WTC11 (cell line): ENCODE data around the gene ATP5F1D. TPM values are rescaled to one million over a fixed set of nuclear protein-coding genes. Genes with fewer than 3 reads are reported as not detected.

ENCODE experiments used
- ATAC-seq: fragments of 200-7000 bp; cut with Tn5 transposase; 2 replicates; pipeline ENCODE4 v1.10.0; 2021; ENCODE audit warnings: mild to moderate bottlenecking, moderate library complexity
- CTCF ChIA-PET: fragments of 300-600 bp; sonication (Branson Sonifier 250); formaldehyde crosslinking; loops from one replicate; lab custom pipeline; 2021; ENCODE audit warnings: antibody characterized with exemption; lab: Charles Lee
- POLR2A ChIA-PET: fragments of 350-600 bp; sonication (Branson Sonifier 250); formaldehyde crosslinking; loops from one replicate; lab custom pipeline; 2021; ENCODE audit warnings: antibody characterized with exemption; lab: Charles Lee
- DNase-seq: peaks from one replicate; pipeline ENCODE4 v3.0.0; 2021; ENCODE audit warnings: low spot score
- H3K27ac Mint-ChIP-seq: 2 replicates; pipeline ENCODE4 v1.8.0; 2021; ENCODE audit warnings: mixed read lengths
- H3K27me3 Mint-ChIP-seq: 2 replicates; pipeline ENCODE4 v1.8.0; 2021; ENCODE audit warnings: low read depth, mild to moderate bottlenecking, moderate library complexity, mixed read lengths
- H3K36me3 Mint-ChIP-seq: 2 replicates; pipeline ENCODE4 v1.8.0; 2021; ENCODE audit warnings: mixed read lengths
- H3K4me1 Mint-ChIP-seq: 2 replicates; pipeline ENCODE4 v1.8.0; 2022; ENCODE audit warnings: mixed read lengths
- H3K4me3 Mint-ChIP-seq: 2 replicates; pipeline ENCODE4 v1.8.0; 2021; ENCODE audit warnings: mild to moderate bottlenecking, moderate library complexity, mixed read lengths
- H3K9me3 Mint-ChIP-seq: 2 replicates; pipeline ENCODE4 v1.8.0; 2021; ENCODE audit warnings: mixed read lengths
- CREM ChIP-seq: sonication (generic); formaldehyde crosslinking; IDR thresholded peaks from 2 replicates; pipeline ENCODE4 v1.8.1; 2022; ENCODE audit warnings: mild to moderate bottlenecking, missing genetic modification reagents, moderate library complexity
- GRHL2 ChIP-seq: fragments of 250-450 bp; sonication (Bioruptor Pico); IDR thresholded peaks from 2 replicates; pipeline ENCODE4 v1.8.0; 2022; ENCODE audit warnings: mild to moderate bottlenecking, moderate library complexity; ENCODE audit not compliant: insufficient replicate concordance, severe bottlenecking
- JAZF1 ChIP-seq: fragments of 250-450 bp; sonication (Bioruptor Pico); IDR thresholded peaks from 2 replicates; pipeline ENCODE4 v1.9.0; 2021; ENCODE audit warnings: moderate library complexity, mild to moderate bottlenecking, inconsistent platforms
- MYBL2 ChIP-seq: sonication (generic); formaldehyde crosslinking; IDR thresholded peaks from 2 replicates; pipeline ENCODE4 v1.8.1; 2023; ENCODE audit warnings: mild to moderate bottlenecking, moderate library complexity, missing genetic modification reagents
- NFYB ChIP-seq: sonication (generic); formaldehyde crosslinking; conservative IDR thresholded peaks from 2 replicates; pipeline ENCODE4 v1.8.0; 2022; ENCODE audit warnings: low read depth, missing genetic modification reagents
- NR2C2 ChIP-seq: sonication (generic); formaldehyde crosslinking; IDR thresholded peaks from 2 replicates; pipeline ENCODE4 v1.8.0; 2022; ENCODE audit warnings: mild to moderate bottlenecking, missing genetic modification reagents
- SOX15 ChIP-seq: fragments of 250-450 bp; sonication (Bioruptor Pico); IDR thresholded peaks from 2 replicates; pipeline ENCODE4 v1.9.0; 2021; ENCODE audit warnings: mild to moderate bottlenecking
- SP1 ChIP-seq: sonication (generic); formaldehyde crosslinking; conservative IDR thresholded peaks from 2 replicates; pipeline ENCODE4 v1.8.1; 2022; ENCODE audit warnings: missing genetic modification reagents
- ZNF121 ChIP-seq: sonication (generic); formaldehyde crosslinking; IDR thresholded peaks from 2 replicates; pipeline ENCODE4 v1.8.0; 2023; ENCODE audit warnings: missing genetic modification reagents
- ZNF263 ChIP-seq: sonication (generic); formaldehyde crosslinking; IDR thresholded peaks from 2 replicates; pipeline ENCODE4 v1.8.1; 2022; ENCODE audit warnings: low read depth, mild to moderate bottlenecking, moderate library complexity, missing genetic modification reagents
- ZNF423 ChIP-seq: fragments of 250-450 bp; sonication (Bioruptor Pico); IDR thresholded peaks from 2 replicates; pipeline ENCODE4 v2.1.2; 2022; ENCODE audit warnings: mild to moderate bottlenecking, moderate library complexity
- ZNF671 ChIP-seq: fragments of 250-450 bp; sonication (Bioruptor Pico); IDR thresholded peaks from 2 replicates; pipeline ENCODE4 v1.8.0; 2021; ENCODE audit warnings: mild to moderate bottlenecking
- total RNA-seq: library from RNA; stranded (reverse); gene quantifications from 3 replicates; pipeline ENCODE4 v1.2.3, GENCODE V29; 2021
- TF ChIP-seq, protein P1 (sequence below): sonication (generic); formaldehyde crosslinking; IDR thresholded peaks from 2 replicates; pipeline ENCODE4 v1.8.0; 2022; ENCODE audit warnings: mild to moderate bottlenecking, missing genetic modification reagents
- TF ChIP-seq, protein P2 (sequence below): fragments of 250-450 bp; sonication (Bioruptor Pico); IDR thresholded peaks from 2 replicates; pipeline ENCODE4 v1.9.0; 2021; ENCODE audit warnings: mild to moderate bottlenecking
- TF ChIP-seq, protein P3 (sequence below): sonication (generic); formaldehyde crosslinking; IDR thresholded peaks from 2 replicates; pipeline ENCODE4 v1.8.1; 2023; ENCODE audit warnings: mild to moderate bottlenecking, missing genetic modification reagents
- TF ChIP-seq, protein P4 (sequence below): sonication (generic); formaldehyde crosslinking; IDR thresholded peaks from 2 replicates; pipeline ENCODE4 v1.8.1; 2023; ENCODE audit warnings: mild to moderate bottlenecking, missing genetic modification reagents, moderate library complexity
- TF ChIP-seq, protein P5 (sequence below): fragments of 250-450 bp; sonication (Bioruptor Pico); IDR thresholded peaks from 2 replicates; pipeline ENCODE4 v1.8.0; 2021; ENCODE audit warnings: mild to moderate bottlenecking
- TF ChIP-seq, protein P6 (sequence below): sonication (generic); formaldehyde crosslinking; conservative IDR thresholded peaks from 2 replicates; pipeline ENCODE4 v1.8.1; 2023; ENCODE audit warnings: mild to moderate bottlenecking, low read depth, missing genetic modification reagents, moderate library complexity

The ATP5F1D gene
- total RNA-seq, 1 experiment from 2014 or later, result 277 TPM

DNA sequence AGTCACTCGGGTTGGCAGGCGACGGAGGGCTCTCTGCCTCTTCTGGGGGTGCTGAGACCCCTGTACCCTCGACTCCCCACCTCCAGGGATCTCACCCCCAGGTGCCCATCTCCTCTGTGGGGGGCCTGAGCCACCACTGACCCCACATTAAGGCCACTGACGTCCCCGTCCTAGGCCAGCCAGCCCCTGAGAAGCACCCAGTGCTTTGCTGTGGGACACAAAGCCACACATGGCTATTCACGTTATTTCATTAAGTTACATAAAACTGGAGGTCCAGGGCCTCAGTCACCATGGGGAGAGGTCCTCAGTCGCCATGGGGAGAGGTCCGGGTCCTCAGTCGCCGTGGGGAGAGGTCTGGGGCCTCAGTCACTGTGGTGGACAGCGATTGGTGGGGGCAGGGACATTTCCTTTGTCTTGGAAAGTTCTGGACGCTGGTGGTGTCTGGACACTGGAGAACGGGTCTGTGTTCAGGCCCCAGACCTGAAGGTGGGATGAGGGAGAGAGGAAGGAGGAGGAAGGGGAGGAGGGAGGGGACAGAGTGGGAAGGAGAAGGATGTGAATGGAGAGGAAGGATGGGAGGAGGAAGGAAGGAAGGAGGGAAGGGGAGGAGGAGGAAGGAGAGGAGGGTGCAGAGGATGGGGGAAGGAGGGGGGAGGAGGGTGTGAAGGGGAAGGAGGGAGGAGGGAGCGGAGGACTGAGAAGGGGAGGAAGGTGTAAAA is 40.2 kb downstream of the ATP5F1D start:
- H3K27ac Mint-ChIP-seq, result no peak overlapping the region
- peaks cover 15% of the 10 kb centered on the region for H3K4me1 Mint-ChIP-seq
- no peak for ATAC-seq
- TF ChIP-seq, protein P1, sequence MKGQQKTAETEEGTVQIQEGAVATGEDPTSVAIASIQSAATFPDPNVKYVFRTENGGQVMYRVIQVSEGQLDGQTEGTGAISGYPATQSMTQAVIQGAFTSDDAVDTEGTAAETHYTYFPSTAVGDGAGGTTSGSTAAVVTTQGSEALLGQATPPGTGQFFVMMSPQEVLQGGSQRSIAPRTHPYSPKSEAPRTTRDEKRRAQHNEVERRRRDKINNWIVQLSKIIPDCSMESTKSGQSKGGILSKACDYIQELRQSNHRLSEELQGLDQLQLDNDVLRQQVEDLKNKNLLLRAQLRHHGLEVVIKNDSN (CRISPR knock-in tag), result no peak
- no peak for TF ChIP-seq ZNF671
- no peak for TF ChIP-seq JAZF1 (CRISPR knock-in tag)
- TF ChIP-seq SOX15 (CRISPR knock-in tag), result no peak
- TF ChIP-seq NR2C2 (CRISPR knock-in tag), result no peak
- TF ChIP-seq NFYB, result no peak
- no peak for TF ChIP-seq CREM (CRISPR knock-in tag)
- TF ChIP-seq, protein P2, sequence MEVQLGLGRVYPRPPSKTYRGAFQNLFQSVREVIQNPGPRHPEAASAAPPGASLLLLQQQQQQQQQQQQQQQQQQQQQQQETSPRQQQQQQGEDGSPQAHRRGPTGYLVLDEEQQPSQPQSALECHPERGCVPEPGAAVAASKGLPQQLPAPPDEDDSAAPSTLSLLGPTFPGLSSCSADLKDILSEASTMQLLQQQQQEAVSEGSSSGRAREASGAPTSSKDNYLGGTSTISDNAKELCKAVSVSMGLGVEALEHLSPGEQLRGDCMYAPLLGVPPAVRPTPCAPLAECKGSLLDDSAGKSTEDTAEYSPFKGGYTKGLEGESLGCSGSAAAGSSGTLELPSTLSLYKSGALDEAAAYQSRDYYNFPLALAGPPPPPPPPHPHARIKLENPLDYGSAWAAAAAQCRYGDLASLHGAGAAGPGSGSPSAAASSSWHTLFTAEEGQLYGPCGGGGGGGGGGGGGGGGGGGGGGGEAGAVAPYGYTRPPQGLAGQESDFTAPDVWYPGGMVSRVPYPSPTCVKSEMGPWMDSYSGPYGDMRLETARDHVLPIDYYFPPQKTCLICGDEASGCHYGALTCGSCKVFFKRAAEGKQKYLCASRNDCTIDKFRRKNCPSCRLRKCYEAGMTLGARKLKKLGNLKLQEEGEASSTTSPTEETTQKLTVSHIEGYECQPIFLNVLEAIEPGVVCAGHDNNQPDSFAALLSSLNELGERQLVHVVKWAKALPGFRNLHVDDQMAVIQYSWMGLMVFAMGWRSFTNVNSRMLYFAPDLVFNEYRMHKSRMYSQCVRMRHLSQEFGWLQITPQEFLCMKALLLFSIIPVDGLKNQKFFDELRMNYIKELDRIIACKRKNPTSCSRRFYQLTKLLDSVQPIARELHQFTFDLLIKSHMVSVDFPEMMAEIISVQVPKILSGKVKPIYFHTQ, result no peak
- TF ChIP-seq ZNF121, result no peak
- no peak for TF ChIP-seq SP1
- no peak for TF ChIP-seq MYBL2 (CRISPR knock-in tag)
- TF ChIP-seq, protein P3, sequence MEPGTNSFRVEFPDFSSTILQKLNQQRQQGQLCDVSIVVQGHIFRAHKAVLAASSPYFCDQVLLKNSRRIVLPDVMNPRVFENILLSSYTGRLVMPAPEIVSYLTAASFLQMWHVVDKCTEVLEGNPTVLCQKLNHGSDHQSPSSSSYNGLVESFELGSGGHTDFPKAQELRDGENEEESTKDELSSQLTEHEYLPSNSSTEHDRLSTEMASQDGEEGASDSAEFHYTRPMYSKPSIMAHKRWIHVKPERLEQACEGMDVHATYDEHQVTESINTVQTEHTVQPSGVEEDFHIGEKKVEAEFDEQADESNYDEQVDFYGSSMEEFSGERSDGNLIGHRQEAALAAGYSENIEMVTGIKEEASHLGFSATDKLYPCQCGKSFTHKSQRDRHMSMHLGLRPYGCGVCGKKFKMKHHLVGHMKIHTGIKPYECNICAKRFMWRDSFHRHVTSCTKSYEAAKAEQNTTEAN (CRISPR knock-in tag), result no peak
- TF ChIP-seq, protein P4, sequence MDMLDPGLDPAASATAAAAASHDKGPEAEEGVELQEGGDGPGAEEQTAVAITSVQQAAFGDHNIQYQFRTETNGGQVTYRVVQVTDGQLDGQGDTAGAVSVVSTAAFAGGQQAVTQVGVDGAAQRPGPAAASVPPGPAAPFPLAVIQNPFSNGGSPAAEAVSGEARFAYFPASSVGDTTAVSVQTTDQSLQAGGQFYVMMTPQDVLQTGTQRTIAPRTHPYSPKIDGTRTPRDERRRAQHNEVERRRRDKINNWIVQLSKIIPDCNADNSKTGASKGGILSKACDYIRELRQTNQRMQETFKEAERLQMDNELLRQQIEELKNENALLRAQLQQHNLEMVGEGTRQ, result no peak
- TF ChIP-seq, all 79 proteins: peak for 0
- Mint-ChIP-seq H3K27me3 (peaks cover 19% of the 10 kb centered on the region), H3K4me3 (no peak overlapping the region), H3K36me3 (0 out of 2 replicates have a peak, but pooled peaks cover 2% of the 10 kb centered on the region), H3K9me3 (no peaks in the 10 kb centered on the region)
- POLR2A ChIA-PET, result no interaction called here
- no peak for DNase-seq
- CTCF ChIA-PET, result interaction anchor here (0.8 kb wide), 1 partner anchor 34 kb away, joined by 3 read pairs; no protein-coding TSS in a partner anchor

DNA sequence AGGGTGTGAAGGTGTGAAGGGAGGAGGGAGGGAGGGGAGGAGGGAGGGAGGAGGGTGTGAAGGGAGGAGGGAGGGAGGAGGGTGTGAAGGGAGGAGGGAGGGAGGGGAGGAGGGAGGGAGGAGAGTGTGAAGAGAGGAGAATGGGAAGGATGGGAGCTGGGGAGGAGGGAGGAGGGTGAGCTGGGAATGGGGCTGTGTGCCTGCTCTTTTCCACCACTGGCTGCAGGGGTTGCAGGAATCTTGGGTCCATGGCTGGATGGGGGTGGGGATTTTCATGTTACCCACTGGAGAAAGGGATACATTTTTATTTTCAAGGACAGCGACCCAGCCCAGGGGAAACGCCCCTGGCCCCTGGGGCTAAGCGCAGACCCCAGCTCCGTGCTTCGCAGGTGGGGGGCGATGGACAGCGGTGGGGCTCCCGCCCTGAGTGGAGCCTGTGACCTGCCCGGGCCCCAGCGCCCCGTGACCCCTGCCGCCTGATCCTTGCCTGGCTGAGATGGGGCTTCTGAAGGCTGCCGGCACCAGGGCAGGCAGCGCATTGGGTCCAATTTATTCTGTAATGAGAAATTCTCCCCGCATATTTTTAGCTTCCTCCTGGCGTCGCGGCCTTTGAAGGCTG is 41.1 kb downstream of the ATP5F1D start:
- no peaks in the 10 kb centered on the region for H3K9me3 Mint-ChIP-seq
- H3K4me1 Mint-ChIP-seq, result peaks cover 13% of the 10 kb centered on the region
- ATAC-seq (no peak), DNase-seq (no peak)
- TF ChIP-seq, protein P5, sequence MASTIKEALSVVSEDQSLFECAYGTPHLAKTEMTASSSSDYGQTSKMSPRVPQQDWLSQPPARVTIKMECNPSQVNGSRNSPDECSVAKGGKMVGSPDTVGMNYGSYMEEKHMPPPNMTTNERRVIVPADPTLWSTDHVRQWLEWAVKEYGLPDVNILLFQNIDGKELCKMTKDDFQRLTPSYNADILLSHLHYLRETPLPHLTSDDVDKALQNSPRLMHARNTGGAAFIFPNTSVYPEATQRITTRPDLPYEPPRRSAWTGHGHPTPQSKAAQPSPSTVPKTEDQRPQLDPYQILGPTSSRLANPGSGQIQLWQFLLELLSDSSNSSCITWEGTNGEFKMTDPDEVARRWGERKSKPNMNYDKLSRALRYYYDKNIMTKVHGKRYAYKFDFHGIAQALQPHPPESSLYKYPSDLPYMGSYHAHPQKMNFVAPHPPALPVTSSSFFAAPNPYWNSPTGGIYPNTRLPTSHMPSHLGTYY, result no peak
- TF ChIP-seq GRHL2 (CRISPR knock-in tag), result no peak
- TF ChIP-seq, protein P6, sequence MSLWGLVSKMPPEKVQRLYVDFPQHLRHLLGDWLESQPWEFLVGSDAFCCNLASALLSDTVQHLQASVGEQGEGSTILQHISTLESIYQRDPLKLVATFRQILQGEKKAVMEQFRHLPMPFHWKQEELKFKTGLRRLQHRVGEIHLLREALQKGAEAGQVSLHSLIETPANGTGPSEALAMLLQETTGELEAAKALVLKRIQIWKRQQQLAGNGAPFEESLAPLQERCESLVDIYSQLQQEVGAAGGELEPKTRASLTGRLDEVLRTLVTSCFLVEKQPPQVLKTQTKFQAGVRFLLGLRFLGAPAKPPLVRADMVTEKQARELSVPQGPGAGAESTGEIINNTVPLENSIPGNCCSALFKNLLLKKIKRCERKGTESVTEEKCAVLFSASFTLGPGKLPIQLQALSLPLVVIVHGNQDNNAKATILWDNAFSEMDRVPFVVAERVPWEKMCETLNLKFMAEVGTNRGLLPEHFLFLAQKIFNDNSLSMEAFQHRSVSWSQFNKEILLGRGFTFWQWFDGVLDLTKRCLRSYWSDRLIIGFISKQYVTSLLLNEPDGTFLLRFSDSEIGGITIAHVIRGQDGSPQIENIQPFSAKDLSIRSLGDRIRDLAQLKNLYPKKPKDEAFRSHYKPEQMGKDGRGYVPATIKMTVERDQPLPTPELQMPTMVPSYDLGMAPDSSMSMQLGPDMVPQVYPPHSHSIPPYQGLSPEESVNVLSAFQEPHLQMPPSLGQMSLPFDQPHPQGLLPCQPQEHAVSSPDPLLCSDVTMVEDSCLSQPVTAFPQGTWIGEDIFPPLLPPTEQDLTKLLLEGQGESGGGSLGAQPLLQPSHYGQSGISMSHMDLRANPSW, result no peak
- no peak for TF ChIP-seq ZNF423 (CRISPR knock-in tag)
- peak; percentile 71; the same call in 1 of the 2 replicates for TF ChIP-seq ZNF263 (CRISPR knock-in tag)
- TF ChIP-seq NR2C2 (CRISPR knock-in tag), result no peak
- H3K36me3 Mint-ChIP-seq, result no peaks in the 10 kb centered on the region
- POLR2A ChIA-PET, result no interaction called here
- peaks cover 19% of the 10 kb centered on the region for H3K27me3 Mint-ChIP-seq
- CTCF ChIA-PET, result interaction anchor here (0.6 to 2.8 kb wide), 3 partner anchors 33 to 120 kb away, joined by 3 to 15 read pairs (median 5); no protein-coding TSS in a partner anchor
- H3K27ac Mint-ChIP-seq, result no peak overlapping the region
- H3K4me3 Mint-ChIP-seq, result no peak overlapping the region
